ENCODE measurements around the gene AWAT2.

DNA sequence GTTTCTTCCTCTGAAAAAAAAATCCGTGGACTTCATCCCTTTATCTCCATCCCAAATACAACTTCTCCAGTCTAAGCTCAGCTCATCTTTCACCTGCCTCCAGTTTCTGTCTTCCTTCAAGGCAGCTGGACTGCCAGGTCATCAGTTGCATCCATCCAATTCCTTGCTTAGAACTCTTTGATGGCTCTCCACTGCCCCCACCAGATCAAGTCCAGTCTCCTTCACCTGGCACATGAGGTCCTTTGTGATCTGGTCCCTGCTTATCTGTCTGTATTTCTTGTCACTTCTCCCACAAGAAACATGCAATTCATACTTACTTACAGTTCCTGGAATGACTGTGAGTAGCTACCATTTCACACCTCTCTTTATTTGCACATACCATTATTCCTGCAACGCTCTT lies 46.3 kb upstream of the AWAT2 start:
- TF ChIP-seq, protein P1, sequence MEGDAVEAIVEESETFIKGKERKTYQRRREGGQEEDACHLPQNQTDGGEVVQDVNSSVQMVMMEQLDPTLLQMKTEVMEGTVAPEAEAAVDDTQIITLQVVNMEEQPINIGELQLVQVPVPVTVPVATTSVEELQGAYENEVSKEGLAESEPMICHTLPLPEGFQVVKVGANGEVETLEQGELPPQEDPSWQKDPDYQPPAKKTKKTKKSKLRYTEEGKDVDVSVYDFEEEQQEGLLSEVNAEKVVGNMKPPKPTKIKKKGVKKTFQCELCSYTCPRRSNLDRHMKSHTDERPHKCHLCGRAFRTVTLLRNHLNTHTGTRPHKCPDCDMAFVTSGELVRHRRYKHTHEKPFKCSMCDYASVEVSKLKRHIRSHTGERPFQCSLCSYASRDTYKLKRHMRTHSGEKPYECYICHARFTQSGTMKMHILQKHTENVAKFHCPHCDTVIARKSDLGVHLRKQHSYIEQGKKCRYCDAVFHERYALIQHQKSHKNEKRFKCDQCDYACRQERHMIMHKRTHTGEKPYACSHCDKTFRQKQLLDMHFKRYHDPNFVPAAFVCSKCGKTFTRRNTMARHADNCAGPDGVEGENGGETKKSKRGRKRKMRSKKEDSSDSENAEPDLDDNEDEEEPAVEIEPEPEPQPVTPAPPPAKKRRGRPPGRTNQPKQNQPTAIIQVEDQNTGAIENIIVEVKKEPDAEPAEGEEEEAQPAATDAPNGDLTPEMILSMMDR (IDR thresholded peaks at IDR 0.05; ENCODE audit: borderline replicate concordance, extremely low read depth, low read length, poor library complexity, severe bottlenecking), result no peak
- TF ChIP-seq EZH2 (IDR thresholded peaks at IDR 0.05; ENCODE audit: borderline replicate concordance, low read depth, low read length, severe bottlenecking), result no peak

All from DND-41 (cell line).